ENCODE data around the gene STMN1.

GRCh38 chr1:25909040-25909439, 2.8 kb upstream of the STMN1 start:
- no peak for TF ChIP-seq POLR2AphosphoS5 (IDR thresholded peaks at IDR 0.05)
- TF ChIP-seq, protein P1, sequence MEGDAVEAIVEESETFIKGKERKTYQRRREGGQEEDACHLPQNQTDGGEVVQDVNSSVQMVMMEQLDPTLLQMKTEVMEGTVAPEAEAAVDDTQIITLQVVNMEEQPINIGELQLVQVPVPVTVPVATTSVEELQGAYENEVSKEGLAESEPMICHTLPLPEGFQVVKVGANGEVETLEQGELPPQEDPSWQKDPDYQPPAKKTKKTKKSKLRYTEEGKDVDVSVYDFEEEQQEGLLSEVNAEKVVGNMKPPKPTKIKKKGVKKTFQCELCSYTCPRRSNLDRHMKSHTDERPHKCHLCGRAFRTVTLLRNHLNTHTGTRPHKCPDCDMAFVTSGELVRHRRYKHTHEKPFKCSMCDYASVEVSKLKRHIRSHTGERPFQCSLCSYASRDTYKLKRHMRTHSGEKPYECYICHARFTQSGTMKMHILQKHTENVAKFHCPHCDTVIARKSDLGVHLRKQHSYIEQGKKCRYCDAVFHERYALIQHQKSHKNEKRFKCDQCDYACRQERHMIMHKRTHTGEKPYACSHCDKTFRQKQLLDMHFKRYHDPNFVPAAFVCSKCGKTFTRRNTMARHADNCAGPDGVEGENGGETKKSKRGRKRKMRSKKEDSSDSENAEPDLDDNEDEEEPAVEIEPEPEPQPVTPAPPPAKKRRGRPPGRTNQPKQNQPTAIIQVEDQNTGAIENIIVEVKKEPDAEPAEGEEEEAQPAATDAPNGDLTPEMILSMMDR (IDR thresholded peaks at IDR 0.05), result no peak
- no peak for TF ChIP-seq POLR2A (IDR thresholded peaks at IDR 0.05)
